ENCODE results near the gene COL18A1. TPM values are rescaled to one million over a fixed set of nuclear protein-coding genes. Genes with fewer than 3 reads are reported as not detected.

COL18A1 gene
- total and polyA plus RNA-seq, 9 of the 15 experiments (the other 6 are each of a cell fraction or from before 2014, with no cell fraction given): 0.14 to 16.4 (median 2.0) TPM

GRCh38 chr21:45515241-45516061 is 110.5 kb downstream of the COL18A1 start:
- Histone ChIP-seq H4K20me1 (replicated peaks; ENCODE audit: control insufficient read depth, insufficient read depth, low read length) (peaks cover 6% of the 10 kb centered on the region; the same call in 1 of the 2 replicates), H3K36me3 (ENCODE audit: control insufficient read depth, insufficient read depth, low read length) (peaks cover 90% of the 10 kb centered on the region), H3K9me3 (replicated peaks; ENCODE audit: control insufficient read depth, insufficient read depth, low read depth, low read length) (no peaks in the 10 kb centered on the region), H3K4me3 (no peak overlapping the region), H2AFZ (ENCODE audit: low read depth, low read length) (no peak overlapping the region), H3K27ac (ENCODE audit: extremely low read depth, low read depth, low read length) (no peak overlapping the region), H3K4me2 (ENCODE audit: insufficient read depth, low read length) (no peak overlapping the region), H3K4me1 (replicated peaks in 1 of 2; ENCODE audit: control insufficient read depth in 2 of 2, insufficient read depth in 2 of 2, low read length in 2 of 2) (peaks cover 0 to 42% of the 10 kb centered on the region in 2 experiments; a peak in 1 of 5 replicates), H3K9ac (ENCODE audit: insufficient read depth in 1 of 2, low read depth in 2 of 2, low read length in 2 of 2) (0 out of 4 replicates have a peak overlapping the region, but pooled peaks of 1 of the 2 experiments have one; percentile 29), H3K27me3 (ENCODE audit: control insufficient read depth in 2 of 2, insufficient read depth in 2 of 2, low read length in 2 of 2) (no peaks in the 10 kb centered on the region), H3K79me2 (ENCODE audit: control insufficient read depth, insufficient read depth, low read length) (peaks cover 20% of the 10 kb centered on the region), H3K9me1 (ENCODE audit: control insufficient read depth, insufficient read depth, low read length) (no peaks in the 10 kb centered on the region)
- 94% methylated on average over 24 of the region's 31 CpGs for WGBS (ENCODE audit: insufficient coverage, low coverage, missing lambda C conversion rate)
- FAIRE-seq (no peak), DNase-seq (ENCODE audit: extremely low read depth in 1 of 4, low spot score in 3 of 4) (no peak), ATAC-seq (no peak)
- no TSS peak for BruUV-seq (replicated peaks)
- TF ChIP-seq POLR2G (IDR thresholded peaks at IDR 0.05; ENCODE audit: low read depth, low read length) (0 out of 2 replicates have a peak, but pooled peaks have one; percentile 8), ZNF146 (CRISPR knock-in tag; IDR thresholded peaks at IDR 0.05; ENCODE audit: unreplicated experiment) (no peak)
- intact Hi-C loops (cut with micrococcal nuclease) (no loop called here), in situ Hi-C loops (cut with MboI) (no loop called here)
- CTCF ChIA-PET (ENCODE audit: low intra/inter-chr PET ratio): no interaction called here
- POLR2A ChIA-PET: no interaction called here

- CTCF ChIA-PET (ENCODE audit: low intra/inter-chr PET ratio): no interaction called here
- intact Hi-C loops (cut with micrococcal nuclease): no loop called here
Measured at GRCh38 chr21:45516071-45516670, 111.2 kb downstream of the COL18A1 start.

More at GRCh38 chr21:45516071-45516670, 111.2 kb downstream of the COL18A1 start:
- H3K4me1 ChIP-seq (replicated peaks in 1 of 2; ENCODE audit: control insufficient read depth in 2 of 2, insufficient read depth in 2 of 2, low read length in 2 of 2): peaks cover 0 to 39% of the 10 kb centered on the region in 2 experiments; a peak in 1 of 5 replicates
- DNase-seq (ENCODE audit: extremely low read depth in 1 of 4, low spot score in 3 of 4) (no peak), FAIRE-seq (no peak), ATAC-seq (no peak)
- TF ChIP-seq POLR2G (IDR thresholded peaks at IDR 0.05; ENCODE audit: low read depth, low read length) (peak; percentile 9; the same call in 1 of the 2 replicates), FOXP1 (CRISPR knock-in tag; IDR thresholded peaks at IDR 0.05) (no peak)
- peaks cover 20% of the 10 kb centered on the region for H3K79me2 ChIP-seq (ENCODE audit: control insufficient read depth, insufficient read depth, low read length)
- no peak overlapping the region for H3K4me3 ChIP-seq
- no peaks in the 10 kb centered on the region for H3K27me3 ChIP-seq (ENCODE audit: control insufficient read depth in 2 of 2, insufficient read depth in 2 of 2, low read length in 2 of 2)
- H3K9me3 ChIP-seq (replicated peaks; ENCODE audit: control insufficient read depth, insufficient read depth, low read depth, low read length): no peaks in the 10 kb centered on the region
- in situ Hi-C loops (cut with MboI): no loop called here
- no peaks in the 10 kb centered on the region for H3K9me1 ChIP-seq (ENCODE audit: control insufficient read depth, insufficient read depth, low read length)
- no TSS peak for BruUV-seq (replicated peaks)
- no peak overlapping the region for H3K4me2 ChIP-seq (ENCODE audit: insufficient read depth, low read length)
- H3K27ac ChIP-seq (ENCODE audit: extremely low read depth, low read depth, low read length): no peak overlapping the region
- 92% methylated on average over 21 of the region's 21 CpGs for WGBS (ENCODE audit: insufficient coverage, low coverage, missing lambda C conversion rate)
- peak overlapping the region in 1 of 2 experiments; percentile 27; a peak in 1 of 4 replicates for H3K9ac ChIP-seq (ENCODE audit: insufficient read depth in 1 of 2, low read depth in 2 of 2, low read length in 2 of 2)
- peaks cover 6% of the 10 kb centered on the region; the same call in 1 of the 2 replicates for H4K20me1 ChIP-seq (replicated peaks; ENCODE audit: control insufficient read depth, insufficient read depth, low read length)
- POLR2A ChIA-PET: interaction anchor here (0.8 to 1.0 kb wide), 2 partner anchors 97 to 269 kb away, joined by 3 to 4 read pairs; no protein-coding TSS in a partner anchor
- H2AFZ ChIP-seq (ENCODE audit: low read depth, low read length): no peak overlapping the region
- peaks cover 96% of the 10 kb centered on the region for H3K36me3 ChIP-seq (ENCODE audit: control insufficient read depth, insufficient read depth, low read length)
